H1 (cell line): ENCODE results near the gene PLEKHA5. TPM values are rescaled to one million over a fixed set of nuclear protein-coding genes. Genes with fewer than 3 reads are reported as not detected.

Experiments
- CTCF ChIA-PET: fragments of 300-600 bp; sonication (Branson Sonifier 250); formaldehyde crosslinking; loops from one replicate; lab custom pipeline; 2021; ENCODE audit not compliant: partially characterized antibody; lab: Charles Lee
- POLR2A ChIA-PET: fragments of 300-600 bp; sonication (Branson Sonifier 250); formaldehyde crosslinking; loops from one replicate; lab custom pipeline; 2021; ENCODE audit warnings: inconsistent platforms; ENCODE audit not compliant: partially characterized antibody; lab: Charles Lee
- DNase-seq, 2 experiments: peaks; one replicate each; pipeline versions ENCODE4 v3.0.0 to v3.0.0-alpha.2; 2010 to 2022; ENCODE audit warnings: low spot score in 2 of 2, low read depth in 1 of 2, mixed read lengths in 1 of 2
- FAIRE-seq: peaks from 2 replicates; lab custom pipeline; 2011; peaks lifted over from hg19 to GRCh38; lab: Jason Lieb, UNC
- H2AFZ ChIP-seq: 2 replicates; pipeline ENCODE4 v1.8.1; 2012; ENCODE audit warnings: low read length, inconsistent platforms
- H2AK5ac ChIP-seq: 2 replicates; pipeline ENCODE4 v1.6.1; 2013; ENCODE audit warnings: low read depth, low read length
- H2BK120ac ChIP-seq: replicated peaks from 2 replicates; pipeline ENCODE3; 2013; ENCODE audit warnings: low read depth, low read length, inconsistent platforms
- H2BK12ac ChIP-seq: 2 replicates; pipeline ENCODE4 v1.6.1; 2013; ENCODE audit warnings: low read depth, low read length
- H2BK15ac ChIP-seq: 2 replicates; pipeline ENCODE4 v1.6.1; 2013; ENCODE audit warnings: low read length
- H2BK20ac ChIP-seq: 2 replicates; pipeline ENCODE4 v1.6.1; 2013; ENCODE audit warnings: low read length
- H2BK5ac ChIP-seq: 2 replicates; pipeline ENCODE4 v1.6.1; 2013; ENCODE audit warnings: low read depth, low read length
- H3K14ac ChIP-seq: 2 replicates; pipeline ENCODE4 v1.6.1; 2013; ENCODE audit warnings: inconsistent platforms; ENCODE audit not compliant: insufficient read length
- H3K18ac ChIP-seq: 2 replicates; pipeline ENCODE4 v1.6.1; 2013; ENCODE audit warnings: low read length; ENCODE audit errors: extremely low read depth
- H3K23ac ChIP-seq: 2 replicates; pipeline ENCODE4 v1.6.1; 2013; ENCODE audit warnings: inconsistent platforms; ENCODE audit not compliant: insufficient read length
- H3K23me2 ChIP-seq: 2 replicates; pipeline ENCODE4 v1.6.1; 2013; ENCODE audit warnings: low read depth, low read length
- H3K27ac ChIP-seq: 2 replicates; pipeline ENCODE4 v1.6.1; 2011; ENCODE audit warnings: low read depth, low read length, inconsistent platforms
- H3K27me3 ChIP-seq, 4 experiments: replicated peaks in 1 of 4; 1 replicate in 1 of 4; 2 replicates in 3 of 4; pipeline versions ENCODE4 v1.6.1 to v1.8.1; 2011 to 2013; ENCODE audit warnings: low read length in 3 of 4, mild to moderate bottlenecking in 3 of 4, inconsistent platforms in 2 of 4, mixed read lengths in 2 of 4, moderate library complexity in 1 of 4; ENCODE audit not compliant: control insufficient read depth in 3 of 4, insufficient read depth in 3 of 4; ENCODE audit errors: extremely low read depth in 1 of 4
- H3K36me3 ChIP-seq, 4 experiments: 2 replicates each; pipeline versions ENCODE4 v1.6.1 to v1.8.1; 2011 to 2013; ENCODE audit warnings: mild to moderate bottlenecking in 4 of 4, low read length in 3 of 4, moderate library complexity in 2 of 4, control low read depth in 1 of 4, inconsistent platforms in 1 of 4; ENCODE audit not compliant: insufficient read depth in 4 of 4, control insufficient read depth in 2 of 4
- H3K4ac ChIP-seq: replicated peaks from 2 replicates; pipeline ENCODE3; 2013; ENCODE audit warnings: low read length, low read depth, mixed read lengths, inconsistent platforms; ENCODE audit not compliant: insufficient read length
- H3K4me1 ChIP-seq, 4 experiments: replicated peaks in 1 of 4; 1 replicate in 1 of 4; 2 replicates in 3 of 4; pipeline versions ENCODE4 v1.6.1 to v1.8.1; 2011 to 2013; ENCODE audit warnings: low read length in 3 of 4, inconsistent platforms in 2 of 4, mixed read lengths in 1 of 4; ENCODE audit not compliant: insufficient read depth in 4 of 4, control insufficient read depth in 3 of 4
- H3K4me2 ChIP-seq, 2 experiments: 2 replicates each; pipeline versions ENCODE4 v1.6.1 to v1.8.1; 2011 to 2013; ENCODE audit warnings: low read depth in 2 of 2, low read length in 2 of 2, control low read depth in 1 of 2, inconsistent platforms in 1 of 2, mild to moderate bottlenecking in 1 of 2; ENCODE audit not compliant: insufficient read depth in 1 of 2
- H3K4me3 ChIP-seq, 4 experiments: fragments of 200-600, 300-600 bp in 1 of 4; sonication (generic), shearing (Covaris generic), sonication (Bioruptor Twin) in 1 of 4; 2 replicates each; pipeline versions ENCODE4 v1.5.1 to v1.8.1; 2011 to 2016; ENCODE audit warnings: low read length in 4 of 4, low read depth in 3 of 4, control low read depth in 2 of 4, inconsistent platforms in 2 of 4, mild to moderate bottlenecking in 2 of 4, mixed read lengths in 1 of 4, moderate library complexity in 1 of 4; ENCODE audit not compliant: insufficient read depth in 2 of 4; ENCODE audit errors: extremely low read depth in 1 of 4
- H3K56ac ChIP-seq: replicated peaks from 2 replicates; pipeline ENCODE3; 2013; ENCODE audit warnings: low read depth, mild to moderate bottlenecking, mixed read lengths, low read length, inconsistent platforms; ENCODE audit not compliant: insufficient read length
- H3K79me1 ChIP-seq: 2 replicates; pipeline ENCODE4 v1.6.1; 2013; ENCODE audit warnings: low read depth, low read length, control low read depth
- H3K79me2 ChIP-seq, 2 experiments: 2 replicates each; pipeline versions ENCODE4 v1.6.1 to v1.8.1; 2012 to 2013; ENCODE audit warnings: low read length in 2 of 2, mild to moderate bottlenecking in 2 of 2, inconsistent platforms in 1 of 2; ENCODE audit not compliant: insufficient read depth in 2 of 2, control insufficient read depth in 1 of 2
- H3K9ac ChIP-seq, 4 experiments: replicated peaks in 1 of 4; 1 replicate in 1 of 4; 2 replicates in 3 of 4; pipeline versions ENCODE4 v1.6.1 to v1.8.1; 2011 to 2013; ENCODE audit warnings: low read depth in 3 of 4, low read length in 3 of 4, control low read depth in 2 of 4, mild to moderate bottlenecking in 2 of 4, moderate library complexity in 2 of 4, inconsistent platforms in 1 of 4; ENCODE audit errors: extremely low read depth in 1 of 4
- H3K9me3 ChIP-seq, 2 experiments: 2 replicates each; pipeline versions ENCODE4 v1.6.1 to v1.8.1; 2012 to 2013; ENCODE audit warnings: mild to moderate bottlenecking in 2 of 2, moderate library complexity in 2 of 2, control low read depth in 1 of 2, inconsistent platforms in 1 of 2, low read depth in 1 of 2, low read length in 1 of 2, mixed read lengths in 1 of 2; ENCODE audit not compliant: insufficient read depth in 2 of 2
- H4K20me1 ChIP-seq, 2 experiments: replicated peaks in 1 of 2; 2 replicates each; pipeline versions ENCODE3 to v1.8.1; 2011 to 2013; ENCODE audit warnings: inconsistent platforms in 2 of 2, low read length in 2 of 2, mild to moderate bottlenecking in 1 of 2; ENCODE audit not compliant: insufficient read depth in 2 of 2, control insufficient read depth in 1 of 2
- H4K5ac ChIP-seq: 2 replicates; pipeline ENCODE4 v1.6.1; 2013; ENCODE audit warnings: low read length, low read depth, mixed read lengths, inconsistent platforms; ENCODE audit not compliant: insufficient read length
- H4K8ac ChIP-seq: 2 replicates; pipeline ENCODE4 v1.8.0; 2013; ENCODE audit warnings: mild to moderate bottlenecking, moderate library complexity, low read length, inconsistent platforms; ENCODE audit not compliant: insufficient read depth; ENCODE audit errors: extremely low read depth
- H4K91ac ChIP-seq: replicated peaks from 2 replicates; pipeline ENCODE3; 2013; ENCODE audit warnings: low read length, mixed read lengths, inconsistent platforms; ENCODE audit not compliant: insufficient read length
- KDM5A ChIP-seq: fragments of 200-600 bp; IDR thresholded peaks from 2 replicates; pipeline ENCODE4 v1.7.1; 2012; ENCODE audit warnings: mild to moderate bottlenecking, low read length, inconsistent platforms, mixed read lengths
- MAFK ChIP-seq: IDR thresholded peaks from 2 replicates; pipeline ENCODE4 v1.6.1; 2012; ENCODE audit warnings: low read depth, mild to moderate bottlenecking, improper control_type of control experiment, low read length
- TAF1 ChIP-seq: IDR thresholded peaks from 2 replicates; pipeline ENCODE4 v1.6.1; 2011; ENCODE audit warnings: mild to moderate bottlenecking, low read depth, low read length
- TBP ChIP-seq: IDR thresholded peaks from 2 replicates; pipeline ENCODE4 v1.6.1; 2011; ENCODE audit warnings: low read depth, low read length, improper control_type of control experiment
- WGBS, 2 experiments: shearing (Covaris generic) in 1 of 2; methylation state at CpG; one replicate each; pipeline versions ENCODE4 v1.1.6 to v1.1.7; 2013 to 2015; ENCODE audit warnings: low lambda C conversion rate in 2 of 2, mixed read lengths in 2 of 2, inconsistent platforms in 1 of 2, low coverage in 1 of 2, missing lambda C conversion rate in 1 of 2; ENCODE audit not compliant: insufficient replicate concordance in 2 of 2, insufficient coverage in 1 of 2, insufficient read length in 1 of 2; ENCODE audit errors: extremely low coverage in 1 of 2, missing lambda C conversion rate in 1 of 2; 5-methylcytosine and 5-hydroxymethylcytosine counted together
- polyA plus RNA-seq, 7 experiments: library from polyadenylated mRNA; depleted of rRNA in 3 of 7; stranded (reverse) in 5 of 7; unstranded in 2 of 7; fragments of >200 nt in 5 of 7; fragments of 200-250 nt in 2 of 7; gene quantifications; 1 replicate in 5 of 7; 2 replicates in 1 of 7; 4 replicates in 1 of 7; pipeline versions ENCODE4 v1.2.1 to v1.2.3, GENCODE V29; 2011 to 2013; ENCODE audit warnings: missing spikeins in 2 of 7, mixed read lengths in 2 of 7
- total RNA-seq: library from RNA; stranded (reverse); fragmentation: NEBNext Ultra II Directional; extraction: Animal tissue kit (Norgen Biotek cat#: 25700); gene quantifications from 2 replicates; pipeline ENCODE4 v1.2.1, GENCODE V29; 2021

PLEKHA5 gene
- total and polyA plus RNA-seq, 2 of the 8 experiments (the other 6 are each of a cell fraction or from before 2014, with no cell fraction given): 17.2 to 66.1 TPM

- TF ChIP-seq KDM5A: no peak
- TF ChIP-seq TBP: no peak
- TF ChIP-seq TAF1: no peak
- peak; percentile 61; the same call in 1 of the 2 replicates for TF ChIP-seq MAFK
- Histone ChIP-seq H3K4me1 (no peaks in the 10 kb centered on the region), H3K36me3 (peaks cover 3 to 48% (median 9%) of the 10 kb centered on the region in 4 experiments; a peak in 7 of 8 replicates), H3K23ac (no peak overlapping the region), H3K4me3 (no peak overlapping the region), H3K56ac (no peak overlapping the region), H3K79me2 (no peaks in the 10 kb centered on the region), H3K23me2 (no peaks in the 10 kb centered on the region), H4K8ac (no peak overlapping the region), H4K20me1 (no peaks in the 10 kb centered on the region), H2BK15ac (no peak overlapping the region), H3K79me1 (no peaks in the 10 kb centered on the region), H2AK5ac (no peak overlapping the region), H2AFZ (no peak overlapping the region), H3K27ac (no peak overlapping the region), H3K9ac (no peak overlapping the region), H2BK12ac (no peak overlapping the region), H3K4me2 (no peak overlapping the region), H2BK20ac (no peak overlapping the region), H3K4ac (no peak overlapping the region), H3K27me3 (no peaks in the 10 kb centered on the region), H2BK5ac (no peak overlapping the region), H3K14ac (no peak overlapping the region), H4K5ac (no peak overlapping the region), H3K9me3 (no peaks in the 10 kb centered on the region), H2BK120ac (no peak overlapping the region), H3K18ac (no peak overlapping the region), H4K91ac (no peak overlapping the region)
- FAIRE-seq (no peak), DNase-seq (no peak)
- 96% methylated on average over 2 of the region's 2 CpGs; no CpG with 5 or more reads in 1 of the 2 experiments for WGBS, 2 experiments
- CTCF ChIA-PET: interaction anchor here (0.6 to 1.2 kb wide), 3 partner anchors 21 to 88 kb away, joined by 3 read pairs; no protein-coding TSS in a partner anchor
- POLR2A ChIA-PET: no interaction called here
Observed at GRCh38 chr12:19375888-19376287, 246.4 kb downstream of the PLEKHA5 start.
